HG02970 (cell line): ENCODE results near the gene HDC.

ENCODE experiments used
- ATAC-seq: cut with Tn5 transposase; IDR thresholded peaks from one replicate; pipeline ENCODE4 v1.9.1; 2021; ENCODE audit warnings: mild to moderate bottlenecking, moderate library complexity, moderate number of reproducible peaks; ENCODE audit not compliant: unreplicated experiment, low FRiP score

The HDC gene, protein sequence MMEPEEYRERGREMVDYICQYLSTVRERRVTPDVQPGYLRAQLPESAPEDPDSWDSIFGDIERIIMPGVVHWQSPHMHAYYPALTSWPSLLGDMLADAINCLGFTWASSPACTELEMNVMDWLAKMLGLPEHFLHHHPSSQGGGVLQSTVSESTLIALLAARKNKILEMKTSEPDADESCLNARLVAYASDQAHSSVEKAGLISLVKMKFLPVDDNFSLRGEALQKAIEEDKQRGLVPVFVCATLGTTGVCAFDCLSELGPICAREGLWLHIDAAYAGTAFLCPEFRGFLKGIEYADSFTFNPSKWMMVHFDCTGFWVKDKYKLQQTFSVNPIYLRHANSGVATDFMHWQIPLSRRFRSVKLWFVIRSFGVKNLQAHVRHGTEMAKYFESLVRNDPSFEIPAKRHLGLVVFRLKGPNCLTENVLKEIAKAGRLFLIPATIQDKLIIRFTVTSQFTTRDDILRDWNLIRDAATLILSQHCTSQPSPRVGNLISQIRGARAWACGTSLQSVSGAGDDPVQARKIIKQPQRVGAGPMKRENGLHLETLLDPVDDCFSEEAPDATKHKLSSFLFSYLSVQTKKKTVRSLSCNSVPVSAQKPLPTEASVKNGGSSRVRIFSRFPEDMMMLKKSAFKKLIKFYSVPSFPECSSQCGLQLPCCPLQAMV

DNA sequence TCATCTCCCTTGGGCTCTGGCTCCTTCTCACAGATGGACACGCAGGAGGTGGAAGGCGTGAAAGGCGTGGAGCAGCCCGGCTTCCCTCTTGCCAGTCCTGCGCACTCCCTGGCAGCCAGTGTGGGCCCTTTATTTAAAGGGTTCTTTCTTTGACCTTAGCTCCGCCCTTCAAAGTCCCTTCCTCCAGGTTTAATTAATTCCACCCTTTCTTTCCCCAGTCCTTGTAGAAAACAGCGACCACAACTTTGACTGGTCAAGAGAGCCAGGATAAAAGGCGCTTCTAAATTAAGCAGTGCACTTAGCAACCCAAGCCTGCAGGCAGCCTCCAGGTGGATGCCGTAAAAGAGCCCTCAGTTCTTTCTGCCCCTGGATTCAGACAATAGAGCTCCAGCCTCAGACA is at the start of gene HDC:
HDC (minus strand) TSS at position 107 of the 400 bp plus-strand sequence; CDS start at position 4, 103 bp downstream.
- no peak for ATAC-seq

DNA sequence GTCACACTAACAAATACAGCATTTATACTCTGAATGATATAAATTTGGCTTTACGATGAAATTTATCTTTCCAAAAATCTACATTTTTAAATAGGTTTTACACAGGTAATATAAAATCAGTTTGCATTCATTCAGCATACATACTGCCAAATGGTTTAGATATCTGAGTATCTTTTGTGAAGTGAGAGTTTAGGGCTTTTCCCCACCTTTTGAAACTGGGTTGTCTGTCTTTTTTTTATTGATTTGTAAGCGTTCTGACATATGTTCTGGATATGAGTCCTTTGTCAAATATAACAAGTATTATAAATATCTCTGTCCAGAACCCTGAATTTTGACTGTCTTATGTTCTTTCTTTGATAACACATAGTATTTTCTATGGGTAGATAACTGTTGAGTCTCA is 47.1 kb upstream of the HDC start:
- no peak for ATAC-seq

GRCh38 chr15:50307799-50308198 is 42.3 kb upstream of the HDC start:
- no peak for ATAC-seq

DNA sequence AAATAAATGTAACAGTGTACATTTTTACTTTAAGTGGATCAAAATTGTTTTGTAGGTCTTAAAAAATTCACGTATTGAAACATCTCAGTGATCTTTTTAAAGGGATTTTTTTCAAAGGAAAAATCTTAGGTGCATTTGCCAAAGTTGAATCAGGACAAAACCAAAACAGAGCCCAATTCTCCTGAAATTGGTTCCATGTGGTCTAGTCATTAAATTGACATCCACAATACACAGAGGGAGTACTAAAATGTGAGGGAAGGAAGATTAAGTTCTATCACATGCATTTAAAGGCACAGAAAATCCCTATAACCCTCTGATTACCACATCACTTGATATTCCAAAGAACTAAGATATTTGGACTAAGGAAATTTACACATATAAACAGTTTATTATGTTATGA is 39.3 kb upstream of the HDC start:
- no peak for ATAC-seq

GRCh38 chr15:50302581-50302980 is 37.1 kb upstream of the HDC start:
- ATAC-seq: no peak

GRCh38 chr15:50298340-50298739 is 32.8 kb upstream of the HDC start:
- ATAC-seq: no peak

DNA sequence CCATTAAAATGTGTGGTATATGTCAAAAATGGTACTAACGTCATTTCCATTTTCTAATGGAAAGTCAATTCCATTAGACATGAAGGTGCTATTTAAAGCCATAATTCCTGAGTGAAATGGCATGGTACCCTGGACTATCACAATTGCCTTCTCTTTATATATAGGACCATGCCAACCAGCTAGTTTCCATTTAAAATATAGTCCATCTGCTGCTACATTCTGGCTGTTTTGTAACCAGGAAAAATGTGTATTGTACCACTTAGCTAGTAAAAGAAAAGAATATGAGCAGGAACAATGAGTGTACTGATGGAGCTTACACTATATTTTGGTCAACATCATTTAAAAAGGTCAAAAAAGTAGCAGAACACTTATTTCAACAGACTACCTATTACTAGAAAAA is 30.4 kb upstream of the HDC start:
- no peak for ATAC-seq

GRCh38 chr15:50289749-50290148 is 24.2 kb upstream of the HDC start:
- ATAC-seq: no peak

DNA sequence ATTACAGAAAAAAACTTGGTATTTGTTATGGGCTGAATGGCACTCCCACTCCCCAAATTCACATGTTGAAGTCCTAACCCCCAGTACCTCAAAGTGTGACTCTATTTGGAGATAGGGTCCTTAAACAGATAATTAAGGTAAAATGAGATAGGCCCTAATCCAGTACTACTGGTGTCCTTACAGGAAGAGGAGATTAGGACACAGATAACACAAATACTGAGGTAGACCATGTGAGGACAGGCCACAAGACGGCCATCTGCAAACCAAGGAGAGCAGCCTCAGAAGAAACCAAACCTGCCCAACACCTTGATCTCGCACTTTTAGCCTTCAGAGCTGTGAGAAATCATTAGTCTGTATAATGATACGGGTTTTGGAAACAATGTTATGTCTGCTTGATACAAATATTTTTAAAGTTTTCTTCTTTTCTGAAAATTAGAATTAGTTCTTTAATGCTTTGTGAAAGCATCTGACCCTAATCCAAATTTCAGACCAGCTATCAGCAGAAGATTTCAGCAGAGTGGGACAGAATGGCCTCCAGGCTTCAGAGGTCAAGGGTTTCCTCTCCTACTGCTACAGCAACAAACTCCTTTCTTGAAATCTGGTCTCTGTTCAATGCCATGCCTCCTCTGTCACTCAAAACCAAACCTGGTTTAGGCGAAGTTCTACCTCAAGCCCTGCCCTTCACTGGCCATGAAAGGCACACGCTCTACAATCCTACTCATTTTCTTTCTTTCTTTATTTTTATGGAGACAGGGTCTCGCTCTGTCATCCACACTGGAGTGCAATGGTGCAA is 22.0 kb upstream of the HDC start:
- no peak for ATAC-seq

DNA sequence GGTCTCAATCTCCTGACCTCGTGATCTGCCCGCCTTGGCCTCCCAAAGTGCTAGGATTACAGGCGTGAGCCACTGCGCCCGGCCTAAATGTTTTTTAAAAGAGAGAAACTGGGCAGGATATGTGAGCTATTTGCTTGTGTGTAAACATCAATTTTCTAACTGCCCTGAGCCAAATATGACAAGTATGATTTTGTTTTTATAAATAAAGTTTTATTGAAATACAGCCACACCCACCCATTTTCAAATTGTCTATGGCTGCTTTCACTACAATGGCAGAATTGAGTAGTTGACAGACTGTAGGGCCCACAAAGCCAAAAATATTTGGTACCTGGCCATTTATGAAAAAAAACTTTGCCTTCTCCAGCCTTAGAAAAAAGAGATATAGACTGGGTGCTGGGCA is 15.9 kb upstream of the HDC start:
- no peak for ATAC-seq

DNA sequence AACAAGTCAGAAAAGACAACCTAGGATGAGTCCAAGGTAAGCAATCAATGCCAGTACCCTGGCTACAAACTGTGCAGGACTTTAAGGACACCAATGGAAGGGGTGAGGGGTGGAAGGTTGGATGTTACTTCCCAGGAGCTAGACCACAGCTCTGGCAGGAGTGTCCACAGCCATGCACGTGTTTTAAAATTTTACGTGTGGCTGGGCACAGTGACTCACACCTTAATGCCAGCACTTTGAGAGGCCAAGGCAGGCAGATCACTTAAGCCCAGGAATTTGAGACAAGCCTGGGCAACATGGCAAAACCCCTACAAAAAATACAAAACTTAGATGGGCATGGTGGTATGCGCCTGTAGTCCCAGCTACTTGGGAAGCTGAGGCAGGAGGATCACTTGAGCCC is 14.7 kb upstream of the HDC start:
- ATAC-seq: no peak

DNA sequence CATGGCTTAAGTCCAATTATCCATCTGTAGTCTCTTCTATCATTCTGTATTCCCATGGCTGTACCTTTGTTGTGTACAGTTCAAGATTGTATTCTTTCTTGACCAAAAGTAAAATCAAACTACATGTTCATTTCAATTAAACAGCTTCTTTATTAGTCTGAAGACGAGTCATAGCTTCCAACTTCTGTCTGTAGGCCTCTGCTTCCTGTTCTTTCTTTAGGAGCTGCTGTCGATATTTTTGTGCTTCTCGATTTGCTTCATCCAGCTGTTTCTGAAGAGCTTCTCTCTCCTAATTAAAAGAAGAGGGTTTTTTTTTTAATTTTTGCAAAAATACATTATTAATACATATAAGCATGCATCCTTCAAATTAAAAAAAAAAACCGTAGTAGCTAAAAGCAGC is 13.0 kb upstream of the HDC start:
- ATAC-seq: no peak

- ATAC-seq: no peak
Observed at GRCh38 chr15:50277370-50277769, 11.8 kb upstream of the HDC start.

DNA sequence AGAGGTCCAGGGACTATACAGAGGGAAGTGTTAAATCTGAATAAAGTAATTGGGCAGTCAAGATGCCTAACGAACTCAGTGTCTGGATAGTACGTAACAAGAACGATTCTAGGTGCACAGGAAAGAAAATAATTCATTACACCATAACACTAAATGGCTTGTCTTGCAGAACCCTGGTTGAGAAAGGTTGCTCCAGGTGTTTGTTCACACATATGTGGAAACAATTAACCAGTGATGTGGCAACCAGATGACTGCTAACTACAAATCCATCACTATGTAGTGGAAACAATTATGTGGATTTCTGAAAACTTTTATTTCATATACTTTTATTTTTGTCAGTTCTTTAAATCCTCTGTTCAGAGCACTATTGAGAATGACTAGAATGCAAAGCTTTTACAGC is 10.4 kb upstream of the HDC start:
- ATAC-seq: no peak

DNA sequence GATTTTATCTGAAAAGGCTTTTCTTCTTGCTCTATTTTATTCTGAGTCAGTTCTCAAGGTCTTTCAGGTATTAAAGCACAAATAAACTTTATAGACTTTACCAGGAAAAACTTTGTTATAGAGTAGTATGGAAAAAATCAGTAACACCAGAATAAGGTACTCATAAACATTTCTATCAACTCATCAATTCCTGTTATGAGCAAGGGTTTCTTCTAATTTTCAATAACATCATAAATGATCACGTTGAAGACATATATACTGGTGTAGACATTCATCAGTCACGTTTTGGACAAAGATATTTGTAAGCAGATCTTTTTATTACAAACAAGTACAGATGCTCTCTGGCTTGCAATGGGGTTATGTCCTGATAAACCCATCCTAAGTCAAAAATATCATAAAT is 9.6 kb upstream of the HDC start:
- no peak for ATAC-seq

GRCh38 chr15:50267577-50267976 is 2.1 kb upstream of the HDC start:
- ATAC-seq: no peak

DNA sequence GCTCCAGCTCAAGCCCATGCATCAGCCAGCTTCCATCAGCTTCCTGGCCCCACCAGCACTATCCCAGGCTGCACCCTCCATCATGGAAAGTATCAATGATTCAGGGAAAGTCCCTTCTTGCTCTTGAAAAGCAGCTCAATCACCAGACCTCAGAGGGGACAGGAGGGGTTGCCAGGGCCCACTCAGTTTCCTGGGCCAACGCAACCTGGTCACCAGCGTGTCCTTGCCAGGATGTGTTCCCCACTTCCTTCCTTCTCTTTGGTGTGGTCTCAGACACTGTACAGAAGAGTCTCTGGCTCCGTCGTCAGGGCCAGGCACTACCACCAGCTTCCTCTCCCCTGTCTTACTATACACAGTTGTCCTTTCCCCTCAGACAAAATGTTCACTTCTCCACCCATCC is 3.0 kb downstream of the HDC start:
- no peak for ATAC-seq

DNA sequence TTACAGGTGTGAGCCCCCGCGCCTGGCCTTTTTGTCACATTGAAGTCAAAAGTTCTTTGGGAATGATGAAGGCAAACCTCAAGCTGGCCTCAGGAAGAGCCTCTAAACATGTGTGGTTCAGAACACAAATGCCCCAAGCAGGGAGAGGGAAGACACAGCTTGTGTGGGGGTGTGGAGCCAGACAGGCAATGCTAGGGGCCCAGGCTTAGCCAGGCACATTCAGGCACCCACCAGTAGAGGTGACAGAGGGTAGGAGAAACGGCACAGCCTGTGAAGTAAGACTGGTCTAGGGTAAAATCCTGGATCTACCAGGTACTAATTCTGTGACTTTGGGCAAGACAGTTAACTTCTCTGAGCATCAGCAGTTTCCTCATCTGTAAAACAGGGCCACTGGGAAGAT is 3.5 kb downstream of the HDC start:
- ATAC-seq: no peak

DNA sequence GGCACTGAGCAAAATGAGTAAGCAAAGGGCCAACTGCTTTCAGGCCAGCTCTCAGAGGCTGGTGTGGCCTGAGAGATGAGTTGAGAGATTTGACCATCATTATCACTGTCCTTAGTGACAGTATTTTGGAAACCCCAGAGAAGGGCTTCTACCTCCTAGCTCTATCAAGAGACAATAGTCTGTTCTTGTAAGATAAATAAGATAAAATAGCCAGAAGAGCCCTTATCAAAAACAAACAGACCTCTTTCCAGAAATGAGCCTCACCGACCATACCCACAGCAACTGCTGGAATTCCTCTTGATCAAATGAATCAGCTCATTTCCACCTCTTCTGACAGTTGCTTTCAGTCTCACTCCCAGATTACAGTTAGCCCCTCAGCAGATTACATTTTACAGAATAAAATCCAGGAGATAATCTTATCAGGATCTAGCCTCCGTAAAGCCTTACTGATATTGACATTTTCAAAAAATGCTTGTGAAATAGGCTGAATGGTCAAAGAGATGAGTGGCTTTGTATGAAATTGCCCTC is 4.5 kb downstream of the HDC start:
- ATAC-seq: no peak

DNA sequence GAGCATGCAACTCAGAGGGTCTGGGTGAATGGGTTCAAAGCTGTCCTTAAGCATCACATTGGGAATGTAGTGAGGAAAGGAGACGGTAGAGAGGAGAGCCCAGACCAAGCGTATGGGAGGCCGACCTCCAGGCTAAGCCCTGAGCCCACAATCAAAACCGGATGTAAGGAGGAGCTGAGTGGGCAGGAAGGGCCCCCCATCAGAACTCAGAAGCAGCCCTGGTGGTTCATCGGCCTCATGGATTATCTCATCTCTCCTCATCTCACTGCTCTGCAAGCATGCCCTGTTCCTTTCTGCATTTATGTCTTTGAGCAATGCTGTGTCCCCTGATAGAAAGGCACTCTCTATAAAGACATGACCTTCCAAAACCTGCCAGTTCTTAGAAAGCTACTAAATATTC is 6.2 kb downstream of the HDC start:
- ATAC-seq: no peak

DNA sequence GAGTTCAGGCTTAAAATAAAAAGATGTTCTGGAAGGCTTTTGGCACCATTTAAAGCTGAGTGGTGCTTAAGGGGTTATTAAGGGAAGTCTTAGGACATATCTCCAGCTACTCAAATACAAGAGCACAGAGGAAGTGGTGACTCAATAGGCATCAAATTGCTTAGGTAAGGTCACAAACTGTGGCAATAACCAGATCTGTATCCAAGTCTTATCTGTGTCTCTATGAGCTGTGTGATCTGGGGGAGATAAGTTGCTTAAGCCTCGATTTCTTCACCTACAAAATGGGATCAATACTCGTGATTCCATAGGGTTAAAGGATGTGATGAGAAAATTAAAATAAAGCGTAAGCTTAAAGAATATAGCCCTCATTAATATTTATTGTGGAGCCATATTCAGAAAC is 7.6 kb downstream of the HDC start:
- ATAC-seq: no peak
